HepG2 (cell line): ENCODE data around the gene DLG1.

ENCODE experiments used
- CBFB ChIP-seq: sonication (generic); formaldehyde crosslinking; IDR thresholded peaks from 2 replicates; pipeline ENCODE4 v1.4.0; 2020; ENCODE audit warnings: missing genetic modification reagents
- CREBL2 ChIP-seq: sonication (generic); formaldehyde crosslinking; IDR thresholded peaks from 2 replicates; pipeline ENCODE4 v1.8.1; 2023; ENCODE audit warnings: missing genetic modification reagents, mild to moderate bottlenecking, borderline replicate concordance
- DNMT3B ChIP-seq: conservative IDR thresholded peaks from 2 replicates; pipeline ENCODE4 v1.6.1; 2016; ENCODE audit warnings: missing biosample characterization, control low read depth
- JUND ChIP-seq: sonication (generic); formaldehyde crosslinking; IDR thresholded peaks from 2 replicates; pipeline ENCODE4 v1.8.0; 2022; ENCODE audit warnings: mild to moderate bottlenecking, missing genetic modification reagents
- SRF ChIP-seq: IDR thresholded peaks from 2 replicates; pipeline ENCODE4 v1.6.1; 2011; ENCODE audit warnings: mild to moderate bottlenecking, low read depth, low read length, moderate library complexity
- ZNF646 ChIP-seq: sonication (generic); formaldehyde crosslinking; IDR thresholded peaks from 2 replicates; pipeline ENCODE4 v1.9.0; 2021; ENCODE audit warnings: mild to moderate bottlenecking, missing genetic modification reagents

GRCh38 chr3:197029511-197030167, 268.8 kb downstream of the DLG1 start, which contains the start of gene MELTF:
- no peak for TF ChIP-seq SRF
- TF ChIP-seq CBFB (CRISPR knock-in tag), result no peak
- no peak for TF ChIP-seq DNMT3B
- TF ChIP-seq CREBL2 (CRISPR knock-in tag), result no peak
- TF ChIP-seq ZNF646 (CRISPR knock-in tag), result no peak
- no peak for TF ChIP-seq JUND (CRISPR knock-in tag)
